NCI-H2029 (cell line): ENCODE data around the gene SNRNP35.
"Not testable (repeated sequence)": the region's sequence is repeated elsewhere in the genome, so short reads cannot be mapped to it uniquely, and the experiment has no call there.

Source experiments
- DNase-seq: peaks from one replicate; lab custom pipeline; 2025; lab: John Stamatoyannopoulos, UW

Gene SNRNP35

GRCh38 chr12:123489580-123489979 lies 31.6 kb downstream of the SNRNP35 start:
- no peak for DNase-seq

GRCh38 chr12:123490089-123490488 lies 32.1 kb downstream of the SNRNP35 start:
- no peak for DNase-seq

GRCh38 chr12:123491056-123491455 lies 33.1 kb downstream of the SNRNP35 start:
- no peak for DNase-seq

GRCh38 chr12:123491481-123491880 lies 33.5 kb downstream of the SNRNP35 start:
- no peak for DNase-seq

GRCh38 chr12:123492339-123493039 lies 34.5 kb downstream of the SNRNP35 start:
- not testable (repeated sequence) for DNase-seq

GRCh38 chr12:123494124-123494851 lies 36.3 kb downstream of the SNRNP35 start:
- DNase-seq: no peak

GRCh38 chr12:123497065-123497464 lies 39.1 kb downstream of the SNRNP35 start:
- DNase-seq: no peak

GRCh38 chr12:123498126-123498825 lies 40.3 kb downstream of the SNRNP35 start:
- no peak for DNase-seq

GRCh38 chr12:123499332-123499731 lies 41.4 kb downstream of the SNRNP35 start:
- no peak for DNase-seq

- DNase-seq: no peak
Measured at GRCh38 chr12:123502163-123502704, 44.3 kb downstream of the SNRNP35 start.

- no peak for DNase-seq
Measured at GRCh38 chr12:123506059-123506842, 48.3 kb downstream of the SNRNP35 start.

- DNase-seq: no peak
Measured at GRCh38 chr12:123506843-123507236, 48.9 kb downstream of the SNRNP35 start.

- no peak for DNase-seq
Measured at GRCh38 chr12:123512838-123513665, 55.1 kb downstream of the SNRNP35 start.

- no peak for DNase-seq
Measured at GRCh38 chr12:123513805-123514204, 55.9 kb downstream of the SNRNP35 start.

- not testable (repeated sequence) for DNase-seq
Measured at GRCh38 chr12:123514582-123515221, 56.8 kb downstream of the SNRNP35 start.

- no peak for DNase-seq
Measured at GRCh38 chr12:123516216-123516780, 58.4 kb downstream of the SNRNP35 start.
